ENCODE measurements around the gene POU2AF1.

DNA sequence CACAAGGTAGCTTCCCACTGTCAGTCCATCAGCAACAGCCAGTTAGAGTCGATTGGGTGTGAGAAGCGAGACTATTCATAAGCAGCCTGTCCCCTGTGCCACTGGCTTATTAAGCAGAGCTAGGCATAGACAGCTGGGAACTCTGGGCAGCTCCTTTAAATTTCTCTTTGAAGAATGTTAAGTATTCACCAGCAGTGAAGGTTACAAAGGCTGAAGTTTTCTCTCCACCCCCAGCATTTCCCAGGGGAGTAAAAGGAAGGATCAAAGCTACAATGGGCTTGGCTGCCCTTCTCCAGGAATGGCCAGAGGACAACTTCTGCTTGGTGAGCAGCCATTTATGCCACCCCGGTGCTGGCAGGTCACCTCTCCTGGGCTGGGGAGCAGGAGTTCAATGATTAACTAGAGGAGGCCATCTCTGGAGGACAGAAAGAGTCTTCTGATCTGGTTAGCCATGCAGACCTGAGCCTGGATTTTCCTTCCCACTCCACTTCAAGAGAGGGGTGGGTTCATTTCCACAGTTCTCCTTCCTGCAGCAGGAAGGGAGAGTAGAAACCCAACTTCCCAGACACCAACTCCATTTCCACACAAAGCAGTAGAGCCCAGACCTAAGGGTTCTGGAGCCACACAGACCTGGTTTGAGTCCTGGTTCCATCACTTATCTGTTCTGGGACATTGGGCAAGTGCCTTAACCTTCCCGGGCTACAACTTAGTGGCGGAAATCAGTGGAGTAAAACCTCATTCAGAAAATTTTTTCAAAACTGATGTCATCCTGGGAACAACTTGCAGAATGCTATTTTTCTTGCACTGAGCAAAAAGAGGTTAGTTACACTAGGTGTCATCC lies 58.1 kb downstream of the POU2AF1 start:
- TF ChIP-seq, protein P1, sequence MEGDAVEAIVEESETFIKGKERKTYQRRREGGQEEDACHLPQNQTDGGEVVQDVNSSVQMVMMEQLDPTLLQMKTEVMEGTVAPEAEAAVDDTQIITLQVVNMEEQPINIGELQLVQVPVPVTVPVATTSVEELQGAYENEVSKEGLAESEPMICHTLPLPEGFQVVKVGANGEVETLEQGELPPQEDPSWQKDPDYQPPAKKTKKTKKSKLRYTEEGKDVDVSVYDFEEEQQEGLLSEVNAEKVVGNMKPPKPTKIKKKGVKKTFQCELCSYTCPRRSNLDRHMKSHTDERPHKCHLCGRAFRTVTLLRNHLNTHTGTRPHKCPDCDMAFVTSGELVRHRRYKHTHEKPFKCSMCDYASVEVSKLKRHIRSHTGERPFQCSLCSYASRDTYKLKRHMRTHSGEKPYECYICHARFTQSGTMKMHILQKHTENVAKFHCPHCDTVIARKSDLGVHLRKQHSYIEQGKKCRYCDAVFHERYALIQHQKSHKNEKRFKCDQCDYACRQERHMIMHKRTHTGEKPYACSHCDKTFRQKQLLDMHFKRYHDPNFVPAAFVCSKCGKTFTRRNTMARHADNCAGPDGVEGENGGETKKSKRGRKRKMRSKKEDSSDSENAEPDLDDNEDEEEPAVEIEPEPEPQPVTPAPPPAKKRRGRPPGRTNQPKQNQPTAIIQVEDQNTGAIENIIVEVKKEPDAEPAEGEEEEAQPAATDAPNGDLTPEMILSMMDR (IDR thresholded peaks at IDR 0.05): no peak
- no peak for TF ChIP-seq POLR2A (IDR thresholded peaks at IDR 0.05)

All from right lobe of liver (tissue), 4 donors.